Large intestine (tissue), 3 donors: ENCODE measurements around the gene KRT83. TPM values are rescaled to one million over a fixed set of nuclear protein-coding genes. Genes with fewer than 3 reads are reported as not detected.

ENCODE experiments used
- DNase-seq, 2 donors: peaks; one replicate each; pipeline versions ENCODE4 v3.0.0 to v3.0.0-alpha.2; 2013
- H3K27ac ChIP-seq: one replicate; pipeline ENCODE4 v1.5.1; 2013; ENCODE audit warnings: low read length
- H3K27me3 ChIP-seq: 2 replicates; pipeline ENCODE4 v1.6.1; 2013; ENCODE audit warnings: low read length; ENCODE audit not compliant: control insufficient read depth, insufficient read depth
- H3K36me3 ChIP-seq: 2 replicates; pipeline ENCODE4 v1.6.1; 2013; ENCODE audit warnings: low read length; ENCODE audit not compliant: control insufficient read depth, insufficient read depth
- H3K4me1 ChIP-seq: one replicate; pipeline ENCODE4 v1.6.1; 2013; ENCODE audit warnings: low read length; ENCODE audit not compliant: control insufficient read depth, insufficient read depth
- H3K4me3 ChIP-seq: one replicate; pipeline ENCODE4 v1.5.1; 2013; ENCODE audit warnings: low read length
- H3K9me3 ChIP-seq: one replicate; pipeline ENCODE4 v1.6.1; 2013; ENCODE audit warnings: mild to moderate bottlenecking, low read depth, low read length, moderate library complexity; ENCODE audit not compliant: control insufficient read depth
- WGBS: methylation state at CpG from one replicate; pipeline ENCODE4 v1.1.5; 2013; ENCODE audit warnings: low lambda C conversion rate; ENCODE audit not compliant: insufficient coverage; 5-methylcytosine and 5-hydroxymethylcytosine counted together
- polyA plus RNA-seq: library from polyadenylated mRNA; unstranded; fragments of 120-200 nt; gene quantifications from one replicate; pipeline ENCODE4 v1.2.1, GENCODE V29; 2013

Gene KRT83
- polyA plus RNA-seq, 1 donor, result 0.03 TPM

- no CpG with 5 or more reads among the region's 3 CpGs for WGBS
- Histone ChIP-seq H3K4me1 (peaks cover 4% of the 10 kb centered on the region), H3K36me3 (no peaks in the 10 kb centered on the region), H3K27me3 (peaks cover 17% of the 10 kb centered on the region), H3K27ac (no peak within 1 kb of the TSS), H3K9me3 (no peaks in the 10 kb centered on the region), H3K4me3 (no peak within 1 kb of the TSS)
- no peak for DNase-seq
These were observed 46.6 kb downstream of the KRT83 start, which contains the start of gene KRT86 for GRCh38 chr12:52274521-52275120. Gene KRT86 (plus strand): TSS chr12:52274645. CDS start chr12:52301917, 27,272 bp downstream.

- WGBS, result no CpG with 5 or more reads among the region's 1 CpG
- no peak overlapping the region for H3K27ac ChIP-seq
- H3K4me3 ChIP-seq, result no peak overlapping the region
- no peaks in the 10 kb centered on the region for H3K4me1 ChIP-seq
- DNase-seq, result no peak
- H3K36me3 ChIP-seq, result no peaks in the 10 kb centered on the region
- no peaks in the 10 kb centered on the region for H3K9me3 ChIP-seq
- peaks cover 11% of the 10 kb centered on the region for H3K27me3 ChIP-seq
These were observed 50.0 kb downstream of the KRT83 start for GRCh38 chr12:52271158-52271557.

- no peak for DNase-seq
These were observed 50.6 kb downstream of the KRT83 start for GRCh38 chr12:52270541-52271070.

GRCh38 chr12:52268212-52268611 lies 53.0 kb downstream of the KRT83 start:
- H3K4me3 ChIP-seq, result no peak overlapping the region
- no CpG with 5 or more reads among the region's 2 CpGs for WGBS
- DNase-seq, result no peak
- H3K27me3 ChIP-seq, result peaks cover 10% of the 10 kb centered on the region
- no peak overlapping the region for H3K27ac ChIP-seq
- H3K9me3 ChIP-seq, result peaks cover 3% of the 10 kb centered on the region
- no peaks in the 10 kb centered on the region for H3K36me3 ChIP-seq
- no peaks in the 10 kb centered on the region for H3K4me1 ChIP-seq

More at GRCh38 chr12:52270541-52271070, 50.6 kb downstream of the KRT83 start:
- no peaks in the 10 kb centered on the region for H3K4me1 ChIP-seq
- H3K36me3 ChIP-seq, result no peaks in the 10 kb centered on the region
- H3K4me3 ChIP-seq, result no peak overlapping the region
- no peak overlapping the region for H3K27ac ChIP-seq
- no CpG with 5 or more reads among the region's 6 CpGs for WGBS
- peaks cover 11% of the 10 kb centered on the region for H3K27me3 ChIP-seq
- no peaks in the 10 kb centered on the region for H3K9me3 ChIP-seq

- Histone ChIP-seq H3K27me3 (peaks cover 10% of the 10 kb centered on the region), H3K36me3 (no peaks in the 10 kb centered on the region), H3K4me3 (no peak overlapping the region), H3K9me3 (peaks cover 6% of the 10 kb centered on the region), H3K4me1 (no peaks in the 10 kb centered on the region), H3K27ac (no peak overlapping the region)
- 100% methylated on average over 1 of the region's 3 CpGs for WGBS
- no peak for DNase-seq
These were observed 53.5 kb downstream of the KRT83 start for GRCh38 chr12:52267699-52268098.

- Histone ChIP-seq H3K9me3 (peaks cover 9% of the 10 kb centered on the region), H3K4me1 (no peaks in the 10 kb centered on the region), H3K27ac (no peak overlapping the region), H3K27me3 (peaks cover 10% of the 10 kb centered on the region), H3K36me3 (no peaks in the 10 kb centered on the region), H3K4me3 (no peak overlapping the region)
- WGBS, result no CpG with 5 or more reads among the region's 3 CpGs
- no peak for DNase-seq
These were observed 53.9 kb downstream of the KRT83 start for GRCh38 chr12:52267266-52267665.

GRCh38 chr12:52266514-52266913 lies 54.7 kb downstream of the KRT83 start:
- peaks cover 11% of the 10 kb centered on the region for H3K27me3 ChIP-seq
- no peaks in the 10 kb centered on the region for H3K36me3 ChIP-seq
- WGBS, result no CpG with 5 or more reads among the region's 2 CpGs
- H3K9me3 ChIP-seq, result peaks cover 14% of the 10 kb centered on the region
- no peaks in the 10 kb centered on the region for H3K4me1 ChIP-seq
- DNase-seq, result no peak
- H3K4me3 ChIP-seq, result no peak overlapping the region
- no peak overlapping the region for H3K27ac ChIP-seq

- no peak for DNase-seq
- peaks cover 14% of the 10 kb centered on the region for H3K9me3 ChIP-seq
These were observed 56.8 kb downstream of the KRT83 start for GRCh38 chr12:52264435-52264825.

More at GRCh38 chr12:52264435-52264825, 56.8 kb downstream of the KRT83 start:
- no CpG with 5 or more reads among the region's 2 CpGs for WGBS
- H3K27me3 ChIP-seq, result peaks cover 25% of the 10 kb centered on the region
- no peaks in the 10 kb centered on the region for H3K4me1 ChIP-seq
- H3K36me3 ChIP-seq, result no peaks in the 10 kb centered on the region
- H3K4me3 ChIP-seq, result no peak overlapping the region
- no peak overlapping the region for H3K27ac ChIP-seq

Other genes with a start within 250 kb of the KRT83 start
- gene SMIM41, start 241.7 kb downstream of the KRT83 start, polyA plus RNA-seq, result 0.88 TPM
- gene KRT80, start 129.4 kb downstream of the KRT83 start, polyA plus RNA-seq, result 0.45 TPM
- 8.6 TPM for gene KRT7, start 88.2 kb downstream of the KRT83 start, polyA plus RNA-seq
- 0.97 TPM for gene KRT86, start 46.8 kb downstream of the KRT83 start, polyA plus RNA-seq
- 0.72 TPM for gene KRT81, start 29.9 kb downstream of the KRT83 start, polyA plus RNA-seq
- gene KRT85, start 46.1 kb upstream of the KRT83 start, polyA plus RNA-seq, result 0.03 TPM
- gene KRT84, start 64.3 kb upstream of the KRT83 start, polyA plus RNA-seq, result not detected
- gene KRT82, start 84.9 kb upstream of the KRT83 start, polyA plus RNA-seq, result not detected
- gene KRT75, start 113.0 kb upstream of the KRT83 start, polyA plus RNA-seq, result not detected
- not detected for gene KRT6B, start 130.7 kb upstream of the KRT83 start, polyA plus RNA-seq
- gene KRT6C, start 152.4 kb upstream of the KRT83 start, polyA plus RNA-seq, result not detected
- gene KRT6A, start 171.9 kb upstream of the KRT83 start, polyA plus RNA-seq, result 0.01 TPM
- 1.8 TPM for gene KRT5, start 199.0 kb upstream of the KRT83 start, polyA plus RNA-seq
- gene KRT71, start 231.7 kb upstream of the KRT83 start, polyA plus RNA-seq, result 0.04 TPM